Activated CD4-positive, alpha-beta T cell treated with anti-CD3 and anti-CD28 coated beads for 36 hours (primary cell): ENCODE data around the gene HTR3C. TPM values are rescaled to one million over a fixed set of nuclear protein-coding genes. Genes with fewer than 3 reads are reported as not detected.
"Not testable (repeated sequence)": the region's sequence is repeated elsewhere in the genome, so short reads cannot be mapped to it uniquely, and the experiment has no call there.

Source experiments
- ATAC-seq: fragments of 200-7000 bp; cut with Tn5 transposase; one replicate; pipeline ENCODE4 v1.10.0; 2021; ENCODE audit warnings: mild to moderate bottlenecking, moderate library complexity
- CTCF ChIA-PET: fragments of 350-600 bp; sonication (Branson Sonifier 250); formaldehyde crosslinking; loops from one replicate; lab custom pipeline; 2021; ENCODE audit warnings: antibody characterized with exemption; lab: Charles Lee
- POLR2A ChIA-PET: fragments of 350-600 bp; sonication (Branson Sonifier 250); formaldehyde crosslinking; loops from one replicate; lab custom pipeline; 2021; ENCODE audit warnings: antibody characterized with exemption, inconsistent platforms; lab: Charles Lee
- DNase-seq: peaks from one replicate; pipeline ENCODE4 v3.0.0-alpha.2; 2020
- H3K27ac Mint-ChIP-seq: one replicate; pipeline ENCODE4 v1.8.0; 2021; ENCODE audit warnings: mixed read lengths
- H3K27me3 Mint-ChIP-seq: one replicate; pipeline ENCODE4 v1.8.0; 2021; ENCODE audit warnings: mixed read lengths
- H3K36me3 Mint-ChIP-seq: one replicate; pipeline ENCODE4 v1.8.0; 2021; ENCODE audit warnings: low read depth, mixed read lengths
- H3K4me1 Mint-ChIP-seq: one replicate; pipeline ENCODE4 v1.8.0; 2021; ENCODE audit warnings: mixed read lengths
- H3K4me3 Mint-ChIP-seq: one replicate; pipeline ENCODE4 v1.8.0; 2021; ENCODE audit warnings: mild to moderate bottlenecking, moderate library complexity, mixed read lengths
- H3K9me3 Mint-ChIP-seq: one replicate; pipeline ENCODE4 v1.8.0; 2021; ENCODE audit warnings: low read depth, mixed read lengths
- intact Hi-C, 2 experiments: fragments of 100-400 bp; cut with DNase I in 1 of 2; cut with micrococcal nuclease in 1 of 2; formaldehyde crosslinking; loops; one replicate each; pipeline versions ENCODE4 v1.14.2 to v1.15.1; 2022 to 2024; cut with DNase I, micrococcal nuclease
- total RNA-seq, 2 experiments: library from RNA; stranded (reverse); gene quantifications; one replicate each; pipeline ENCODE4 v1.2.3, GENCODE V29; 2021

Gene HTR3C, protein sequence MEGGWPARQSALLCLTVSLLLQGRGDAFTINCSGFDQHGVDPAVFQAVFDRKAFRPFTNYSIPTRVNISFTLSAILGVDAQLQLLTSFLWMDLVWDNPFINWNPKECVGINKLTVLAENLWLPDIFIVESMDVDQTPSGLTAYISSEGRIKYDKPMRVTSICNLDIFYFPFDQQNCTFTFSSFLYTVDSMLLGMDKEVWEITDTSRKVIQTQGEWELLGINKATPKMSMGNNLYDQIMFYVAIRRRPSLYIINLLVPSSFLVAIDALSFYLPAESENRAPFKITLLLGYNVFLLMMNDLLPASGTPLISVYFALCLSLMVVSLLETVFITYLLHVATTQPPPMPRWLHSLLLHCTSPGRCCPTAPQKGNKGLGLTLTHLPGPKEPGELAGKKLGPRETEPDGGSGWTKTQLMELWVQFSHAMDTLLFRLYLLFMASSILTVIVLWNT
- total RNA-seq, result not detected

DNA sequence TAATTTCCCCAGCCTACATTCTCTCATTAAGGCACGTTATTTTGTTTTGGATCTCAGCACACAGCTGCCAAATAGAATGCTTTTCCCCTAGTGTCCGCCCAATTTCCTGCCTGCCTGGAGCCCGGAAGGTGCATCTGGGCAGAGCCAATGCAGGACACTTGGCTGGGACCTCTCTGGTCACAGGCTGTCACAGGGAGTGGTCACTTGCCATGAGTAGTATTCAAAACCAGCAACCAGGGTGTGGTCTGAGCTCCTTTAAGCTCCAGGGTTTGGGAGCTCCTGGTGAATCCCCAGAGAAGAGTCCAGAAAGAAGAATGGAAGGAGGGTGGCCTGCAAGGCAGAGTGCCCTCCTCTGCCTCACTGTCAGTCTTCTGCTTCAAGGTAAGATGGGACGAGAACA lies at the start of gene HTR3C:
TSS of gene HTR3C (plus strand) at position 281 of the 400 bp plus-strand sequence. CDS start at position 315, 34 bp downstream.
- ATAC-seq, result no peak
- ChIA-PET POLR2A (no interaction called here), CTCF (no interaction called here)
- Mint-ChIP-seq H3K27me3 (peaks cover 6% of the 10 kb centered on the region), H3K9me3 (no peaks in the 10 kb centered on the region), H3K4me3 (no peak within 1 kb of the TSS), H3K4me1 (no peaks in the 10 kb centered on the region), H3K36me3 (no peaks in the 10 kb centered on the region), H3K27ac (no peak within 1 kb of the TSS)
- DNase-seq, result no peak
- intact Hi-C loops, result no loop called here

DNA sequence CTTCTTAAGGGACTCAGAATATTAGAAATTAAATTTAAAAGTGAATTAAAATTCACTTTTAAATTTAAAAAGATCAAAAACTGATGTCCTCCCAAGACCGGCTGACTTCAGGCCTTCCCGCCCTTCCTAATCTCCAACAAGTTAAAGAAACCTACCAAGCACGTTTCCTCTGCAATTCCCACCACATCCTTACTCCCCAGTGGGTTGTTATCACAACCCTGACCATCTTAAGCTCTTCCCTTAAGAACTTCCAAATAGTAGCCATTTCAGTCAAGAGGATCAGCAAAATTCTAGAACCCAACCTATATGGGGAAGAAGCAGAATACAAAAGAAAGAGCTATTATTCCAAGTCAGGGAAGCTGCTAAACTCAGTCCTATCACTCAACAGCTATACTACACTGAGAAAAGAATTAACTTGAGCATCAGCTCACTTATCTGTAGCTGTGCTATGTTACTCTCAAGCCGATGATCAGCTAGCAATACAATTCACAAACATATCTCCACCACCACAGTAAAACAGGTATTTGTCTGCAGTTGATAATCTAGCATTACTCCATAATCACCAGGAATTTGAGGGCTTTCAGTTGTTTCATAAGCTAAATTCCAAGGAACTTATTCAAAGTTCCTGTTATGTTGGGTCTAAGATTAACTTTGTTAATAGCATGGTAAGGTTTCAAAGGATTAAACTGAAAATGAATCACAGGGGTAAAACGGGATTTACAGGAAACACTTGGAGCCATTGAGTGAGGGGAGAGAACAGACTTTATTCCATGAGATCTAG lies 49.5 kb upstream of the HTR3C start:
- ATAC-seq, result no peak
- DNase-seq, result no peak
- Mint-ChIP-seq H3K9me3 (no peaks in the 10 kb centered on the region), H3K4me3 (no peak overlapping the region), H3K27ac (no peak overlapping the region), H3K36me3 (peaks cover 8% of the 10 kb centered on the region), H3K27me3 (no peaks in the 10 kb centered on the region), H3K4me1 (peaks cover 13% of the 10 kb centered on the region)
- POLR2A ChIA-PET, result no interaction called here
- CTCF ChIA-PET, result no interaction called here
- intact Hi-C loops, result no loop called here

DNA sequence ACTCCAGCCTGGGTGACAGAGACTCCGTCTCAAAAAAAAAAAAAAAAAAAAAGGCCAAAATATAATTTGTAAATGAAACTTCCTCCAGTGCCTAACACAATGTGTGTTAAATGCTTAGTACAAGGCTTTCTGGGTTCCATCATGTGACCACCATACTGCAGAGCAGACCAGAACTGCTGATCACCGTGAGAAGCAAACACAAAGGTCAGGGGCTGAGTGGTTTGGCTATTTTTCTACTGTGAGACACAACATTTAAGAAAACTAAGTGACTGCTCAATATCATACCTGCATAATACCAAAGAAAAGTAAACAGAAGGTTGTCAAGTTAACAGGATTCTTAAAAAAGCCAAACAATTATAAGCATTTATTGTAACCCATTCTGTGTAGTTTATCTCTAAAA lies 48.4 kb upstream of the HTR3C start:
- ChIA-PET POLR2A (no interaction called here), CTCF (interaction anchor here (0.6 to 1.9 kb wide), 2 partner anchors 10 to 643 kb away, joined by 4 to 6 read pairs; no protein-coding TSS in a partner anchor)
- ATAC-seq, result no peak
- Mint-ChIP-seq H3K27me3 (no peaks in the 10 kb centered on the region), H3K4me3 (no peak overlapping the region), H3K9me3 (no peaks in the 10 kb centered on the region), H3K27ac (no peak overlapping the region), H3K36me3 (peaks cover 10% of the 10 kb centered on the region), H3K4me1 (peaks cover 13% of the 10 kb centered on the region)
- no peak for DNase-seq
- intact Hi-C loops, result no loop called here

DNA sequence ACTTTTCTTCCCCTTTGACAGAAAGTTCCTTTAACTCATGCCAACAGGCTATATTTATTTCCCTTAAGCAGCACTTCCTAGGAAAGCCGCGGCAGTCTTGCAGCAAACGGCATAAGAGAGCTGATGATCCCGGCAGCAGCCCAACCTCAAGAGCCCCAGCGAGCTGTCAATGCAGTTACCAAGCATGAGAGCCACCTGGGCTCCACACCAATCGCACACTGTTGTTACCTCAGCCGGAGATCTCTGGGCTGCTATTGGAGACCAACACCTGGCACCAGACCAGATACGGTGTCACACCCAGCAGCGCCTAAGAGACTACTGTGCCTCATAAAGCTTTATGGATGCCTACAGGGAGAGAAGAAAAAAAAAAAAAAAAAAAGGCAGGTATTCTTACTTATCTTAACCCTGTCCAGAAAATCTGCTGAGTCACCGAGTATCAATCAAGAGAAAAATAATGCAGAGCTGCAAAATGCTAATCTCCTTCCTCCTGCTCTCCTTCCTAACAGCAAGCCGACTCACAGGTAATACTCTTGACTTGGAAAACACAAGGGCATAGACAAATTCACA lies 46.8 kb upstream of the HTR3C start:
- no peak overlapping the region for H3K27ac Mint-ChIP-seq
- H3K27me3 Mint-ChIP-seq, result no peaks in the 10 kb centered on the region
- H3K4me1 Mint-ChIP-seq, result peaks cover 13% of the 10 kb centered on the region
- POLR2A ChIA-PET, result no interaction called here
- H3K4me3 Mint-ChIP-seq, result no peak overlapping the region
- ATAC-seq (peak; percentile 84), DNase-seq (peak; percentile 64)
- CTCF ChIA-PET, result interaction anchor here (0.6 to 1.9 kb wide), 6 partner anchors 8 to 110 kb away, joined by 3 to 6 read pairs (median 4); partner anchors contain the start of gene ABCC5
- no peaks in the 10 kb centered on the region for H3K9me3 Mint-ChIP-seq
- H3K36me3 Mint-ChIP-seq, result peaks cover 10% of the 10 kb centered on the region
- intact Hi-C loops, result no loop called here

DNA sequence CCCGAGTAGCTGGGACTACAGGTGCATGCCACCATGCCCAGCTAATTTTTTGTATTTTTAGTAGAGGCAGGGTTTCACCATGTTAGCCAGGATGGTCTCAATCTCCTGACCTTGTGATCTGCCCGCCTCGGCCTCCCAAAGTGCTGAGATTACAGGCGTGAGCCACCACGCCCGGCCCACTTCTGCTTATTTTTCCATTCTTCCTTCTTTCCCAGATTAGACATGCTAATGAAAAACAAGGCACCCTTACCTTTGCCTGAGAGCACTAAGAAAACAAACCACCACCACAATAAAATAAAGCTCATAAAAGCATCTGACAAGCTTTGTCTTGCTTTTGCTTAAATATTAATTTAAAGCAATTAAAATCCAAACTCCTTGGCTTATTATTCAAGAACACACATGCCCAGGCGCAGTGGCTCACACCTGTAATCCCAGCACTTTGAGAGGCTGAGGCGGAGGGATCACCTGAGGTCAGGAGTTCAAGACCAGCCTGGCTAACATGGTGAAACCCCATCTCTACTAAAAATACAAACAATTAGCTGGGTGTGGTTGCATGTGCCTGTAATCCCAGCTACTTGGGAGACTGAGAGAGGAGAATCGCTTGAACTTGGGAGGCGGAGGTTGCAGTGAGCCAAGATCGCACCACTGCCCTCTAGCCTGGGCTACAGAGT lies 45.6 kb upstream of the HTR3C start:
- H3K27ac Mint-ChIP-seq, H3K27me3 Mint-ChIP-seq, H3K4me3 Mint-ChIP-seq, DNase-seq, H3K9me3 Mint-ChIP-seq, ATAC-seq, POLR2A ChIA-PET, intact Hi-C loops: not testable (repeated sequence)
- peaks cover 13% of the 10 kb centered on the region for H3K4me1 Mint-ChIP-seq
- CTCF ChIA-PET, result interaction anchor here (0.8 to 1.9 kb wide), 5 partner anchors 9 to 221 kb away, joined by 3 to 5 read pairs (median 3); no protein-coding TSS in a partner anchor
- peaks cover 10% of the 10 kb centered on the region for H3K36me3 Mint-ChIP-seq

DNA sequence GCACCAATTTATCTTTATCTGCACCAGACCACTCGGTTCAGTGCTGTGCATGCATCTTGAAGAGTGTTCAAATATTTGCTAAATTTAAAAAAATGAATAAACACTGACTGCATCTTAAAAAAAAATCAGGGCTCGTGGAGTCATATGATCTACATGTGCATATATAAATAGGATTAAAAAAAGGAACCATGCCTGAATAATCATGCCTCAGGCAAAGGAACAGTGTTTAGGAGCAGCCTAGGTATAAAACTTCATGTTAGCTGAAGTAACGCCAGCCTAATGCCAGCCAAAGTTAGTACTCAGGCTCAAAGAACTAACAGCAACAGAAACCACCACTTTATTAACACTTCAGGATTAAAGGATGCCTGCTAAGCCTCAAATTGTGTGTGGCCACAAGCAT lies 44.7 kb upstream of the HTR3C start:
- Mint-ChIP-seq H3K27me3 (no peaks in the 10 kb centered on the region), H3K4me1 (peaks cover 13% of the 10 kb centered on the region), H3K27ac (no peak overlapping the region), H3K9me3 (no peaks in the 10 kb centered on the region), H3K4me3 (no peak overlapping the region), H3K36me3 (peaks cover 14% of the 10 kb centered on the region)
- DNase-seq, result no peak
- ChIA-PET POLR2A (no interaction called here), CTCF (interaction anchor here (0.8 to 1.9 kb wide), 2 partner anchors 112 to 220 kb away, joined by 3 to 5 read pairs; no protein-coding TSS in a partner anchor)
- no peak for ATAC-seq
- intact Hi-C loops, result no loop called here

DNA sequence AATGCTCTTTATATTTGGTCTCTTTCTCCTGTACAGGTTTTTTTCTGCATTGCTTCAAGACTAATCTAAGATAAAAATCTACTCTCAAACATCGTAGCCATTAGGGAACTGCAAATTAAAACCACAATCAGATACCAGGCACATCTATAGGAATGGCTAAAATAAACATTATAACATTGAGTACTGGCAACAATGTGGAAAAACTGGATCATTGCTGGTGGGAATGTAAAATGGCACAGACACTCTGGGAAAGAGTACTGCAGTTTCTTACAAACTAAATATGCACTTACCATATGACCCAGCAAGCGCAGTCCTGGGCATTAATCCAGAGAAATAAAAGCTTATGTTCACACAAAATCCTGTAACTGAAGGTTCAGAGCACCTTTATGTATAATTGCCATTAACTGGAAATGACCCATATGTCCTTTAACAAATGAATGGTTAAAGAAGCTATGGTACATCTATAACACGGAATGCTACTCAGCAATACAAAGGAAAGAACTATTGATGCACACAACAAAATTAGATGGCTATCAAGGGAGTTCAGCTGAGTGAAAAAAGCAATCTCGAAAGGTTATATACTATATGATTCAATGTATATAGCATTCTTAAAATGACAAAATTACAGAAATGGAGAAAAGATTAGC lies 41.5 kb upstream of the HTR3C start:
- no peak overlapping the region for H3K27ac Mint-ChIP-seq
- peaks cover 13% of the 10 kb centered on the region for H3K4me1 Mint-ChIP-seq
- CTCF ChIA-PET, result interaction anchor here (0.6 to 1.5 kb wide), 3 partner anchors 13 to 127 kb away, joined by 3 read pairs; partner anchors contain the start of gene PARL
- intact Hi-C loops, result no loop called here
- POLR2A ChIA-PET, result no interaction called here
- peaks cover 9% of the 10 kb centered on the region for H3K36me3 Mint-ChIP-seq
- H3K9me3 Mint-ChIP-seq, result no peaks in the 10 kb centered on the region
- no peak overlapping the region for H3K4me3 Mint-ChIP-seq
- H3K27me3 Mint-ChIP-seq, result no peaks in the 10 kb centered on the region
- ATAC-seq, result no peak
- no peak for DNase-seq

DNA sequence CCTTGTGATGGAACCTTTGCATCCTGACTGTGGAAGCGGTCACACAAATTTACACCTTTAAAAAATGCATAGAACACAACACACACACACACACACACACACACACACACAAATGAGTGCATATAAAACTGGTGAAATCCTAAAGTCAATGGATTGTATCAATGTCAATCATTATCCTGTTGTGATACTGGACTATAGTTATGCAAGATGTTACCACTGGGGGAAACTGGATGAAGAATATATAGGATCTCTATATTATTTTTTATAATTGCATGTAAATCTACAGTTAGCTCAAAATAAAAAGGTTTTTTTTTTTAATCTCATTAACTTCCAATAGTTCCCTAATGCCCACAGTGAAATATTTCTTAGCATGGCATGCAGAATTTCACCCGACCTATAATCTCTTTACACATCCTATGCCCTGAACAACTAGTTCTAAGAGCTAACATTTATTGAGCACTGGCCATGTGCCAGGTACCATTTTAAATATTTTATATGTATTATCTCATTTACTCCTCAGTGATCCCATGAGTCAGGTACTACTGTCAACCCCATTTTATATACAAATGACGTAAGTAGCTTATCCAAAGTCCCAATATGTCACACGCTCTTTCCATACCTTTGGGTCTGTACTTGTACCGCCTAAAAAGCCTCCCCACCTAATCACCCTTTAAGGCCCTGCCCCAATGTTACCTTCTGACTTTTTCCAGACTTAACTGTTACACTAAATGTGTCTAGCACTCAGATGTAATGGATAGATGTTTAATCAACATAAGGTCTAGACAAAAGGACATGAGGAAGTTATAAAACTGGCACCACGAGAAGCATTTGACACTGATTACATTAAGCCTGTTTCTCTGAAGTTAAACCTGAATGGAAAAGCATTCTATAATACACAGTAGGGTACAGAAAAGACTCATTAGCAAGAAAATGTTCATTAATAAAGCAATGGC lies 40.6 kb upstream of the HTR3C start:
- Mint-ChIP-seq H3K27ac (no peak overlapping the region), H3K27me3 (no peaks in the 10 kb centered on the region), H3K36me3 (peaks cover 9% of the 10 kb centered on the region), H3K9me3 (no peaks in the 10 kb centered on the region), H3K4me1 (peaks cover 16% of the 10 kb centered on the region), H3K4me3 (no peak overlapping the region)
- DNase-seq, result no peak
- intact Hi-C loops, result no loop called here
- CTCF ChIA-PET, result interaction anchor here (0.6 to 1.5 kb wide), 3 partner anchors 14 to 518 kb away, joined by 3 read pairs; partner anchors contain the start of gene PARL
- POLR2A ChIA-PET, result no interaction called here
- no peak for ATAC-seq

DNA sequence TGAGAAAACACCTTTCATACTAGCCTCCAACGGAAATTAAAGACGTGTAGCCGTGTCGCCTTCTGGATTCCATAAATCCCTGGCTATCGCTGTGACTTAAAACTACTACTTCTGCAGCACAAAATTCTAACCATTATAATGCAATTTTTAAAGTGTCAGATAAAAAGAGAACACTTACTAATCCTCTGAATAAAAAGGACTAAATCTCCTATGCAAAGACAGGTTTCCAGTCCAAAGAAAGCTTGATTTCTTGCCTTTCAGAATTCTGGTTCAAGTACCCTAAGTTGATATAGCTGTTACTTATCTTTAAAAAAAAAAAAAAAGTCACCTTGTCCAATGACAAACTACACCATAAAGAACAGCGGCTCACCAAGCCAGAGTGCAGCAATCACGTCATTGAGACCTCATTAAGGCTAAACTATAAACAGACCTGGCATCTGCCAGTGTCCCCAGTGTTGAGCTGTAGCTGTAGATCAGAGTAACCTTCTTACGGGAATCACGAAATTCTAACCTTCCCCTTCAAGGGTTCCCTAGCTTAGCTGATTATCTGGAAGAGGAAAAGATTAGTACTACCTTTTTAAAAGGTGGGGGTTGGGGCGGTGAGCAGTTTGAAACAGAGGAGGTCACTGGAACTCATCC lies 37.3 kb upstream of the HTR3C start:
- Mint-ChIP-seq H3K27ac (no peak overlapping the region), H3K9me3 (no peaks in the 10 kb centered on the region), H3K4me3 (peak overlapping the region; percentile 98), H3K27me3 (peaks cover 3% of the 10 kb centered on the region), H3K36me3 (peaks cover 8% of the 10 kb centered on the region), H3K4me1 (peaks cover 15% of the 10 kb centered on the region)
- ChIA-PET POLR2A (no interaction called here), CTCF (interaction anchor here (1.0 to 3.4 kb wide), 6 partner anchors 10 to 545 kb away, joined by 3 to 20 read pairs (median 3); partner anchors contain the start of gene PARL)
- DNase-seq (no peak), ATAC-seq (no peak)
- intact Hi-C loops, result loop anchor here in 1 of 2 experiments (2.0 to 5.0 kb wide), 3 partner anchors 111 to 1223 kb away; partner anchors contain the start of genes ATP11B and KLHL6
